ENCODE results near the gene BOLA2B.
"Not testable (repeated sequence)": the region's sequence is repeated elsewhere in the genome, so short reads cannot be mapped to it uniquely, and the experiment has no call there.

Gene BOLA2B

GRCh38 chr16:30193615-30194014, at the start of gene BOLA2B, which contains the start of gene SLX1A:
Gene BOLA2B (minus strand): TSS chr16:30193666. CDS start chr16:30193595, 71 bp downstream.
Gene SLX1A (plus strand): TSS chr16:30193875. CDS start chr16:30194085, 210 bp downstream.
- in situ Hi-C loops (cut with MboI; ENCODE audit: low sequenced_read_pairs) = not testable (repeated sequence)

GRCh38 chr16:30217082-30217481, 23.6 kb upstream of the BOLA2B start:
- in situ Hi-C loops (cut with MboI; ENCODE audit: low sequenced_read_pairs) = not testable (repeated sequence)

- in situ Hi-C loops (cut with MboI; ENCODE audit: low sequenced_read_pairs) = not testable (repeated sequence)
Observed at GRCh38 chr16:30211414-30211813, 17.9 kb upstream of the BOLA2B start.

GRCh38 chr16:30209032-30209431, 15.6 kb upstream of the BOLA2B start:
- in situ Hi-C loops (cut with MboI; ENCODE audit: low sequenced_read_pairs) = not testable (repeated sequence)

GRCh38 chr16:30207063-30207704, 13.7 kb upstream of the BOLA2B start:
- in situ Hi-C loops (cut with MboI; ENCODE audit: low sequenced_read_pairs) = not testable (repeated sequence)

- in situ Hi-C loops (cut with MboI; ENCODE audit: low sequenced_read_pairs) = not testable (repeated sequence)
Observed at GRCh38 chr16:30206252-30206651, 12.8 kb upstream of the BOLA2B start.

- in situ Hi-C loops (cut with MboI; ENCODE audit: low sequenced_read_pairs) = not testable (repeated sequence)
Observed at GRCh38 chr16:30205541-30206236, 12.2 kb upstream of the BOLA2B start.

GRCh38 chr16:30199608-30200343, 6.3 kb upstream of the BOLA2B start:
- in situ Hi-C loops (cut with MboI; ENCODE audit: low sequenced_read_pairs) = not testable (repeated sequence)

- in situ Hi-C loops (cut with MboI; ENCODE audit: low sequenced_read_pairs) = not testable (repeated sequence)
Observed at GRCh38 chr16:30199049-30199448, 5.6 kb upstream of the BOLA2B start, which contains the start of gene SULT1A3. Gene SULT1A3 (plus strand): TSS chr16:30199255. CDS start chr16:30200729, 1,474 bp downstream.

GRCh38 chr16:30197001-30197400, 3.5 kb upstream of the BOLA2B start:
- in situ Hi-C loops (cut with MboI; ENCODE audit: low sequenced_read_pairs) = not testable (repeated sequence)

- in situ Hi-C loops (cut with MboI; ENCODE audit: low sequenced_read_pairs) = not testable (repeated sequence)
Observed at GRCh38 chr16:30194172-30194925, 883 bp upstream of the BOLA2B start.

GRCh38 chr16:30193098-30193497, 368 bp downstream of the BOLA2B start:
- in situ Hi-C loops (cut with MboI; ENCODE audit: low sequenced_read_pairs) = not testable (repeated sequence)

GRCh38 chr16:30191158-30191557, 2.3 kb downstream of the BOLA2B start:
- in situ Hi-C loops (cut with MboI; ENCODE audit: low sequenced_read_pairs) = not testable (repeated sequence)

GRCh38 chr16:30187971-30188561, 5.4 kb downstream of the BOLA2B start:
- in situ Hi-C loops (cut with MboI; ENCODE audit: low sequenced_read_pairs) = no loop called here

- in situ Hi-C loops (cut with MboI; ENCODE audit: low sequenced_read_pairs) = no loop called here
Observed at GRCh38 chr16:30187556-30187865, 6.0 kb downstream of the BOLA2B start.

GRCh38 chr16:30186782-30187555, 6.5 kb downstream of the BOLA2B start:
- in situ Hi-C loops (cut with MboI; ENCODE audit: low sequenced_read_pairs) = no loop called here

- in situ Hi-C loops (cut with MboI; ENCODE audit: low sequenced_read_pairs) = no loop called here
Observed at GRCh38 chr16:30186444-30186781, 7.1 kb downstream of the BOLA2B start.

- in situ Hi-C loops (cut with MboI; ENCODE audit: low sequenced_read_pairs) = no loop called here
Observed at GRCh38 chr16:30185683-30186421, 7.6 kb downstream of the BOLA2B start.
